ENCODE results near the gene RLF. TPM values are rescaled to one million over a fixed set of nuclear protein-coding genes. Genes with fewer than 3 reads are reported as not detected.

Gene RLF
- total RNA-seq, 1 experiment from 2014 or later: 15.1 TPM

DNA sequence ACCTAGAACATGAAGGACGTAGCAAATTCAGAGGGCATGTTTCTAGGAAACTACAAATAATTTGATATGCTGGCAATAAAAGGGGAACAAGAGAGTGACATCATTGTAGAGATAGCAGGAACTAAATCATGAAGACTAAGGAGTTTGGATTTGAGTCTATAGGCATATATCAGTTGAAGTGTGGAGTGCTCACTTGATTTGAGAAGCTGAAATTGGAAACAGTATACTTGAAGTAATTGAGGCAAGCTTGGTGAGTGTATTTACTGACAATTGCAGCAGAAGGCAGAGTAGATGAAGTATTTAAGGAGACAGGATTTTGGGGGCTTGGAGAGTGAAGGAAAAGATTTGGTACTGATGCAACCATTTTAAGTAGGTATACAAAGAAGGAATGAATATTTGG, 80.2 kb downstream of the RLF start:
- peaks cover 29% of the 10 kb centered on the region for H3K36me3 ChIP-seq (ENCODE audit: low read depth, low read length)
- intact Hi-C loops (cut with micrococcal nuclease): loop anchor here (10.0 kb wide), 2 partner anchors 77 to 187 kb away; partner anchors contain the start of gene RLF
- ATAC-seq (peak; percentile 4), DNase-seq (no peak)
- no peak for TF ChIP-seq EZH2phosphoT487 (IDR thresholded peaks at IDR 0.05; ENCODE audit: borderline replicate concordance, low read length)
- TF ChIP-seq, protein P1, sequence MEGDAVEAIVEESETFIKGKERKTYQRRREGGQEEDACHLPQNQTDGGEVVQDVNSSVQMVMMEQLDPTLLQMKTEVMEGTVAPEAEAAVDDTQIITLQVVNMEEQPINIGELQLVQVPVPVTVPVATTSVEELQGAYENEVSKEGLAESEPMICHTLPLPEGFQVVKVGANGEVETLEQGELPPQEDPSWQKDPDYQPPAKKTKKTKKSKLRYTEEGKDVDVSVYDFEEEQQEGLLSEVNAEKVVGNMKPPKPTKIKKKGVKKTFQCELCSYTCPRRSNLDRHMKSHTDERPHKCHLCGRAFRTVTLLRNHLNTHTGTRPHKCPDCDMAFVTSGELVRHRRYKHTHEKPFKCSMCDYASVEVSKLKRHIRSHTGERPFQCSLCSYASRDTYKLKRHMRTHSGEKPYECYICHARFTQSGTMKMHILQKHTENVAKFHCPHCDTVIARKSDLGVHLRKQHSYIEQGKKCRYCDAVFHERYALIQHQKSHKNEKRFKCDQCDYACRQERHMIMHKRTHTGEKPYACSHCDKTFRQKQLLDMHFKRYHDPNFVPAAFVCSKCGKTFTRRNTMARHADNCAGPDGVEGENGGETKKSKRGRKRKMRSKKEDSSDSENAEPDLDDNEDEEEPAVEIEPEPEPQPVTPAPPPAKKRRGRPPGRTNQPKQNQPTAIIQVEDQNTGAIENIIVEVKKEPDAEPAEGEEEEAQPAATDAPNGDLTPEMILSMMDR (conservative IDR thresholded peaks at IDR 0.05; ENCODE audit: low read depth, low read length): no peak
- TF ChIP-seq EZH2 (IDR thresholded peaks at IDR 0.05; ENCODE audit: low read length, unreplicated experiment): no peak
- no peaks in the 10 kb centered on the region for H3K9me3 ChIP-seq (ENCODE audit: low read length)
- H3K27ac ChIP-seq (ENCODE audit: low read length): peak overlapping the region; percentile 43
- H3K9ac ChIP-seq (ENCODE audit: low read length): no peak overlapping the region
- ChIA-PET POLR2A (ENCODE audit: unreplicated experiment) (interaction anchor here (1.0 kb wide), 1 partner anchor 17 kb away, joined by 3 read pairs; the partner anchor contains the start of gene ZMPSTE24), CTCF (interaction anchor here (1.2 kb wide), 1 partner anchor 197 kb away, joined by 4 read pairs; no protein-coding TSS in a partner anchor)
- H3K4me2 ChIP-seq (ENCODE audit: low read length): peak overlapping the region; percentile 29
- H2AFZ ChIP-seq (ENCODE audit: low read length): no peak overlapping the region
- H3F3A ChIP-seq (ENCODE audit: low read length, unreplicated experiment): peaks cover 8% of the 10 kb centered on the region
- peaks cover 42% of the 10 kb centered on the region for H3K4me1 ChIP-seq (ENCODE audit: insufficient read depth, low read length)
- no TSS peak for BruUV-seq (replicated peaks)
- H3K9me2 ChIP-seq (replicated peaks; ENCODE audit: low read length): no peaks in the 10 kb centered on the region
- no peaks in the 10 kb centered on the region for H3K27me3 ChIP-seq (ENCODE audit: low read length)
- peaks cover 5% of the 10 kb centered on the region; the same call in 1 of the 2 replicates for H3K79me2 ChIP-seq (ENCODE audit: low read length)
- H3K4me3 ChIP-seq (ENCODE audit: low read length): no peak overlapping the region
- no peaks in the 10 kb centered on the region for H4K20me1 ChIP-seq (ENCODE audit: low read length)

DNA sequence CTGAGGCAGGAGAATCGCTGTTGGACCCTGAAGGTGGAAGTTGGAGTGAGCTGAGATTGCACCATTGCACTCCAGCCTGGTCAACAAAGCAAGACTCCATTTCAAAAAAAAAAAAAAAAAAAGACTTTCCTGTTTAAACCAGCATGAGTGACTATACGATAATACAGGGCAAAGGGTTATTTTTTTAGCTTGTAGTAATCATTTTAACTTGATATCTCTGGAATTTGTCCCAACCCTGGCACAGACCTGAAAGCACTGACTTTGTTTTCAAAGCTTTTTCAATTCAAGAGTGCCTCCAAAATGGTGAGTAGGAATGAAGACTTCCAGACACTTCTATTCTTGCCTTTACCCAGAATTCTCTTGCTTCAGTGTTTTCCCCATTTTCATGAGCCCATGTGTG, 82.2 kb downstream of the RLF start:
- CTCF ChIA-PET: no interaction called here
- Histone ChIP-seq H3K9ac (ENCODE audit: low read length) (no peak overlapping the region), H3K9me2 (replicated peaks; ENCODE audit: low read length) (no peaks in the 10 kb centered on the region), H3K4me1 (ENCODE audit: insufficient read depth, low read length) (peaks cover 42% of the 10 kb centered on the region), H3K27me3 (ENCODE audit: low read length) (no peaks in the 10 kb centered on the region), H3K9me3 (ENCODE audit: low read length) (no peaks in the 10 kb centered on the region), H3K4me2 (ENCODE audit: low read length) (no peak overlapping the region), H3K27ac (ENCODE audit: low read length) (no peak overlapping the region), H3F3A (ENCODE audit: low read length, unreplicated experiment) (peaks cover 8% of the 10 kb centered on the region), H3K4me3 (ENCODE audit: low read length) (no peak overlapping the region), H3K36me3 (ENCODE audit: low read depth, low read length) (peaks cover 9% of the 10 kb centered on the region; the same call in 1 of the 2 replicates), H2AFZ (ENCODE audit: low read length) (no peak overlapping the region), H4K20me1 (ENCODE audit: low read length) (no peaks in the 10 kb centered on the region), H3K79me2 (ENCODE audit: low read length) (no peaks in the 10 kb centered on the region)
- intact Hi-C loops (cut with micrococcal nuclease): loop anchor here (10.0 kb wide), 2 partner anchors 79 to 189 kb away; partner anchors contain the start of gene RLF
- DNase-seq (no peak), ATAC-seq (no peak)
- POLR2A ChIA-PET (ENCODE audit: unreplicated experiment): no interaction called here
- BruUV-seq (replicated peaks): no TSS peak
- TF ChIP-seq EZH2phosphoT487 (IDR thresholded peaks at IDR 0.05; ENCODE audit: borderline replicate concordance, low read length): no peak
- no peak for TF ChIP-seq EZH2 (IDR thresholded peaks at IDR 0.05; ENCODE audit: low read length, unreplicated experiment)
- TF ChIP-seq, protein P1 (conservative IDR thresholded peaks at IDR 0.05; ENCODE audit: low read depth, low read length): no peak

DNA sequence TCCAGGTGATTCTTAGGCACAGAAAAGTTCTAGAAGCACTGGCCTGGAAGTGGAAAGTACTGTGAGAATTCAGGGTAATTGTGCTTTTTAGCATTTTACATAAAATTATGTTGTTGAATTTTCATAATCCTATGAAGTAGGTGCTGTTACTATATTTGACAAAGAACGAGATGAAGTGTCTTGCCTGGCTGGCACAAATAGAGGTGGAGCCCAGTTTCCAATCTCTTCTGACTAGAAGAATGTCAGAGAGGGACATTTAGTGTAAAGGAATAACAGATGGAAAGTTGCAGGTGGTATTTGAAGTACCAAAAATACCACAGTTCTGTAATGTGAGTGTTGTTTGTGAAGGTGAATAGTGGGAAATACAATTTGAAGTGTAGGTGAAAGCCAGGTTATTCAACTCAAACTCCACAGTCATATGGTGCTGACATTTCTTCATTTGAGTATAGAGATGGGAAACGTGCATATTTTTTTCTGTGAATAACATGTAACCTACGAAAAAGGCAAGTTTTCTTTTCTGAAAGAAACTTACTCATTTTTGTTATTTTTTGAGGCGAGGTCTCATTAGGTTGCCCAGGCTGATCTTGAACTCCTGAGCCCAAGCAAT, 83.1 kb downstream of the RLF start:
- H3K9me2 ChIP-seq (replicated peaks; ENCODE audit: low read length): no peaks in the 10 kb centered on the region
- H2AFZ ChIP-seq (ENCODE audit: low read length): no peak overlapping the region
- BruUV-seq (replicated peaks): no TSS peak
- ChIA-PET CTCF (no interaction called here), POLR2A (ENCODE audit: unreplicated experiment) (no interaction called here)
- H3K79me2 ChIP-seq (ENCODE audit: low read length): no peaks in the 10 kb centered on the region
- H3F3A ChIP-seq (ENCODE audit: low read length, unreplicated experiment): peaks cover 8% of the 10 kb centered on the region
- intact Hi-C loops (cut with micrococcal nuclease): loop anchor here (10.0 kb wide), 2 partner anchors 79 to 189 kb away; partner anchors contain the start of gene RLF
- peak overlapping the region; percentile 45 for H3K27ac ChIP-seq (ENCODE audit: low read length)
- H3K4me3 ChIP-seq (ENCODE audit: low read length): no peak overlapping the region
- peaks cover 2% of the 10 kb centered on the region; the same call in 1 of the 2 replicates for H3K36me3 ChIP-seq (ENCODE audit: low read depth, low read length)
- no peak for DNase-seq
- TF ChIP-seq, protein P1 (conservative IDR thresholded peaks at IDR 0.05; ENCODE audit: low read depth, low read length): no peak
- TF ChIP-seq EZH2 (IDR thresholded peaks at IDR 0.05; ENCODE audit: low read length, unreplicated experiment) (no peak), EZH2phosphoT487 (IDR thresholded peaks at IDR 0.05; ENCODE audit: borderline replicate concordance, low read length) (no peak)
- peaks cover 42% of the 10 kb centered on the region for H3K4me1 ChIP-seq (ENCODE audit: insufficient read depth, low read length)
- no peak overlapping the region for H3K9ac ChIP-seq (ENCODE audit: low read length)
- no peaks in the 10 kb centered on the region for H4K20me1 ChIP-seq (ENCODE audit: low read length)
- ATAC-seq: no peak
- no peaks in the 10 kb centered on the region for H3K9me3 ChIP-seq (ENCODE audit: low read length)
- no peaks in the 10 kb centered on the region for H3K27me3 ChIP-seq (ENCODE audit: low read length)
- peak overlapping the region; percentile 31; the same call in 1 of the 2 replicates for H3K4me2 ChIP-seq (ENCODE audit: low read length)

Data from PC-3 (cell line).